GM12872 (cell line): ENCODE measurements around the gene ENTHD1.

Experiments
- CTCF ChIP-seq: IDR thresholded peaks from 3 replicates; pipeline ENCODE4 v1.5.1; 2011; ENCODE audit warnings: low read depth, mild to moderate bottlenecking, low read length, moderate library complexity; ENCODE audit not compliant: insufficient read depth

Gene ENTHD1

GRCh38 chr22:39825661-39826102 is 67.9 kb downstream of the ENTHD1 start:
- no peak for TF ChIP-seq CTCF

DNA sequence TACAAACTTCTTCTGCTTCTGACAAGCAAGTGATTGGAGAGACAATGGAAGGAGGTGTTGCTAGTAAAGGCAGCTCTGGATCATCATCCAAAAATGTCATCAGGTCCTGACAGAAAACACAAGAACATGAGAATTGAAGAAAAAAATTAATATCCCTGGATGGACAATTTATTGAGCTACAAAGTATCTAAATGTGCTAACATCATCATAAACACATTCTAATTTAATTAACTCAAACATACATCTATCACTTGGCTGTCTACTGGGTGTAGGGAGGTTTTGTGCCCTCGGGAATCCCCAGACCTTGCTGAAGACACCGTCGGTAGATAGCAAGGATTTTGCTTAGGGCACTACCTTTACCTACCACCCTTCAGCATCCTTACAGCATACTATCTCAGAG is 72.6 kb downstream of the ENTHD1 start:
- no peak for TF ChIP-seq CTCF

DNA sequence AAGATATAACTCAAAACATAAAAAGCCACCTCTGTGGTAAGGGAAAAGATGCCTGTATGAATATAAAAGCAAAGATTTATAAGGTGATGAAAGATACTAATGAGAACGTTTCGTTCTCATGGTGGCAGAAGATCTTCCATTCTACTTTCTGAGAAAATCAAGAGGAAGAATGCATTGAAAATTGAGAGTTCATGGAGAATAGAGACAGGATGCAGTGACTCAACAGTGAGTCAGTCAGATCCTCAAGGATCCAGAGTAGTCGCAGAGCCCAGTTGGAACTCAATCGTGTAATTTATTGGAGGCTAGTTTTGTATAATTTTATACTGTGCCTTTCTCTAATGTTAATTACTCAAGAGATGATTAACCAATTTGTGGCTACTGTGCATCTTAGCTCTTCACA is 73.3 kb downstream of the ENTHD1 start:
- no peak for TF ChIP-seq CTCF

GRCh38 chr22:39819429-39819828 is 74.1 kb downstream of the ENTHD1 start:
- no peak for TF ChIP-seq CTCF

DNA sequence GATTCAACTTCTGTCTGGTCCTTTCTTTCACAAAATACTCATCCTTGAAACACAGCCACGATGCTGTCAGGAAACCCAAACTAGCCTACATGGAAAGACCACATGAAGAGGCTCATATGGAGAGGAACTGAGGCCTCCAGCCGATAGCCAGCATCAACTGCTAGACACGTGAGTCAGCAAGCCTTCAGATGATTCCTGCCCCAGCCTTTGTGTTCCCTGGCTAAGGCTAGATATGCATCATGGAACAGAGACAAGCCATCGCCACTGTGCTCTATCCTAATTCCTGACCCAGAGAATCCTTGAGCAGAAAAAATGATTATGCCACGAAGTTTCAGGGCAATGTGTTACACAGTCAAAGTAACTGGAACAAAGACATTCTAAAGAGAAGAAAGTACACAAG is 75.5 kb downstream of the ENTHD1 start:
- TF ChIP-seq CTCF, result no peak

DNA sequence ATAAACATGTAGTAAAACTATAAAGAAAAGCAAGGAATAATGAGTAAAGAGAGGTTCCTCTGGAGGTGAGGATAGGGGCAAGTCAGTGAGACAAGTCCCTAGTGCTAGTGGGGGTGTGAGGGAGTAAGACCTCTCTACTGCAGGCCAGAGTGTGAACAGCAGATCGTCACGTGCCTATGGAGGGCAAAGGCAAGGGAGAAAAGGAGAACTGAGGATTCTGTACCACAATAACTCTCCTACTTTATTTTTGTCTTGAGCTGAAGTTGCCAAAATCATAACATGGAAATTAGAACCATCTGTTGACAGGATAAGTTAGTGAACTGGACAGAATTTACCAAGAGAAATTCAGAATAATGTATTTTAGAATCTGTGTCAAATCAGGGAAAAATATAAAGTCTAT is 77.6 kb downstream of the ENTHD1 start:
- no peak for TF ChIP-seq CTCF

DNA sequence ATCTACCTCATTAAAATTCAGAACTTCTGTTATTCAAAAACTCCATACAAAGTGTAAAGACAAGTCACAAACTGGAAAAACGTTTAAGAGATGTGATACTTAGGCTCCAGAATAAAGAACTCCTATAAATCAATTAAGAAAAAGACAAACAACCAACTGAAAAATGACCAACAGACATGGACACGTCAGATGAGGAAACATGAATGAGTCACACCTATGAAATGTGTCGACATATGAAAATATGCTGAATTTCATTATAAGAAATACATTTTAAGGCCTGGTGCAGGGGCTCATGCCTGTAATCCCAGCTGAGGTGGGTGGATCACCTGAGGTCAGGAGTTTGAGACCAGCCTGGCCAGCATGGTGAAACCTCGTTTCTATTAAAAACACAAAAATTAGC is 78.7 kb downstream of the ENTHD1 start:
- TF ChIP-seq CTCF, result no peak
